RPMI7951 (cell line): ENCODE results near the gene ALPK1. TPM values are rescaled to one million over a fixed set of nuclear protein-coding genes. Genes with fewer than 3 reads are reported as not detected.
"Not testable (repeated sequence)": the region's sequence is repeated elsewhere in the genome, so short reads cannot be mapped to it uniquely, and the experiment has no call there.

Experiments
- DNase-seq: peaks from one replicate; pipeline ENCODE4 v3.0.0-alpha.2; 2012; ENCODE audit warnings: low read depth
- total RNA-seq: library from RNA; depleted of rRNA; stranded (reverse); fragments of >200 nt; shearing (Covaris generic); gene quantifications from 2 replicates; pipeline ENCODE4 v1.2.3, GENCODE V29; 2014

Gene ALPK1
- total RNA-seq, 1 experiment from 2014 or later = 8.5 TPM

DNA sequence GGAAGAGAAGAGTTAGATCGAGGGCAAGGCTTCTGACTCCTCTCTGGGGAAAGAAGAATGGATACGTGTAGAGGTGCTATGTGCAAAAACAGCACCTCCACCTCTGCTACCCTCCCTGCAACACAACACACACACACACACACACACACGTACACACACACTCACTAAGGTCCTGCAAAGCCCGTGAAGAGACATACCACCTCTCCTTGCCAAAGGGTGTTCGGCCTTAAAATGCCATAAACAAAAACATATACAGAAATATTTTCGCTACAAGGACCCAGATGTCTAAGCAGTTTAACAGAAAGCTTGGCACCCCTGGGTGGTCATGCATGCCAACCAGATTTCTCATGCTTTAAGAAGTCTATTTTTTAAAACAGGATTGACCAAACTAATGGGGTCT lies 13.0 kb upstream of the ALPK1 start:
- DNase-seq = peak; percentile 7

DNA sequence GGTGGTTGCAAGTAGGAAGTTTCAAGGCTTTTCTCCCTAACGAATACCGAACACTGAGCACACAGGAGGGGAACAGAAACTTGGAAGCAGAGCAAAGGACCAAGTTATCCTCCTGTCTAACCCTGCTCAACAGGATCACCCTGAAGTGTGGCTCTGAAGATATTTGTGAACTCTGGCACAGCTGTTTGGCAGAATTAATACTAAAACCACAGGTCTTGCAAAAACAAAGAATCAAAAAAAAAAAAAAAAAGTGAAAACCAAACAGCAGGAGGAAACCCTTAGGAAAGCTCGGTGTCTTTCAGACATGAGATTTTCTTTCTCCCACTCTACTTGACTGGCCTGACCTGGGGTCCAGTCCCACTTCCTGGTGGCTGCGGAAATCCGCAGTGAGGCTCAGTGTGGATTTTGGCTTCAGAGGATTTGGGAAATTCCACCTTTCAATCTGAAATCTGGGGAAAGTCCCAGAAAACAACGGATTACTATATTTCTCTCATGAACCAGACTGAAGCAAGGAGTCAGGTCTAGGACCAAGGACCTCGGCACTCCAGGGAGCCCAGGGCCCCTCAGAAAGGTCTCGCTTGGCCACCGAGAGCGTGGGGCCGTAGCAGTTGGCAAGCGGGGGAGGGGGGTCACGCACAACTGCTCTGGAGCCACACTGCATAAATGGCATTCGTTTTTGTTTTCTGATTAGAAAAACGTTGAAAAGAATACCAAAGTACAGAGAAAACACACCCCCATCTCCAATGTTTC lies 12.3 kb upstream of the ALPK1 start:
- peak; percentile 23 for DNase-seq

DNA sequence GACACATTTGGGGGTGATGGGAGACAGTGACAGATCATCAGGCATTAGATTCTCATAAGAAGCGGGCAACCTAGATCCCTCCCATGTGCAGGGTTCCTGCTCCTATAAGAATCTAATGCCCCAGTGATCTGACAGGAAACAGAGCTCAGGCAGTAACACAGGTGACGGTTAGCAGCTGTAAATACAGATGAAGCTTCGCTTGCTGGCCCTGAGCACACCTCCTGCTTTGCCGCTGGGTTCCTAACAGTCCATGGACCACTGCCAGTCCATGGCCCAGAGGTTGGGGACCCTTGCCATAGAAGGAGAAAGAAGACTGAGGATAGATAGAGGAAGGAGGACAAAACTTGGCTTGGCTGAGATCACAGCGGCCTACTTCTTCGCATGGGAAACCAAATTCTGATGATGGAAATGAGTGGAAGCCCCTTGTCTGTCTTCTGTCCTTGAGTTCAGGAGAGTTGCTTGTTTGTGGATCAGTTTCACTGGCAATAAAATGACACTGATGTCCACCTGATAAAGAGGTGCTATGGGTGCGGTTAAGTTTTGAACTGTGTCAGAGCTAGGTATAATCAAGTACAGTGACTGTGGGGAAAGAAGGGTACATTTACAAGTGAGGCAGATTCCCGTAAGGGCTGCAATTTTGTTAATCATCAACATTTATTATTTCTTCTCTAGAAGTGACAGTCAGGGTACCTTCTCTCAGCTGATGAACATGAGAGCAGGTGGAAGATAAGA lies 9.7 kb upstream of the ALPK1 start:
- no peak for DNase-seq

DNA sequence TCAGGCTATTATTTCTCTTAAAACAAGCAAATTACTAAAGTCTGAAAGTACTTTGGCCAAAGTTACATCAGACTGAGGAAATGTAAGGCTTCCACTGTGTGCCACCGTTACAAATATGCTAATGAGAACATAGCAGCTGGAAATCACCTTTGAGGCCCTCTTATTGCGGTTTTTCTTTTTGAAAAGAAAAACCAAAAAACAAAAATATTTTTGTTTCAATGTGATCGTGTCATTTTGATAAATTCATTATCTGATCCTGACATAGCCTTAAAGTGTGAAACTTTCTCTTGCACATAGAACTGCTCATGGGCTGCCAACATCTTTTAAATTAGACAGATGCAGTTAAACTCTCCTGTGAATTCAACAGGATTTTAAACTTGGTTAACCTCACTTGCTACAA lies 8.7 kb upstream of the ALPK1 start:
- DNase-seq = no peak

DNA sequence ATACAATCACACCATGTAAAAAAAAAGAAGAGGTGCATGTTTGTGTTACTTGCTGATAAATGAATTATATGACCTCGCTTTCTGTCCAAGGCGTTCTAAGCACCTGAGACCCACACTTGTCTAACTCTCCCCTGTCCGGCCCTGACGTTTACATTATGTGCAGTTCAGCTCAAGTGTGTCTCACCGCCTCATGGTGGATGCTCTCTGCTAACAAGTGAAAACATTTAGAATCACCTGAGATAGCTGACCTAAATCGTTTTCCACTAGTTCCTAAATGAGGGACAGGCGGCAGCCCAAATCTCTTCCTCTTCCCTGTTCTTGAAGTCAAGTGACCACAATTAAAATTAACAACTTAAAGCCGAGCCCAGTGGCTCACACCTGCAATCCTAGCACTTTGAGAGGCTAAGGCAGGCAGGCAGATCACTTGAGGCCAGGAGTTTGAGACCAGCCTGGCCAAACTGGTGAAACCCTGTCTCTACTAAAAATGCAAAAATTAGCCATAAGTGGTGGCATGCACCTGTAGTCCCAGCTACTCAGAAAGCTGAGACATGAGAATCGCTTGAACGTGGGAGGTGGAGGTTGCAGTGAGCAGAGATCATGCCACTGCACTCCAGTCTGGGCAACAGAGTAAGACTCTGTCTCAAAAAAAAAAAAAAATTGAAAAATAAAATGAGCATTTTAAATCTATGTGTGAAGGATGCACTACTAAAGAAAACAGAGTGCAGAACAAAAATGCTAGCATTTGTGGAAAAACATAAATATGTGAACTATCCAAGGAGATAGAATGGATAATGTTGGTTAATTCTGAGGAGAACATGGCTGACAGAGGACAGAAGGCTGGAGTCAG lies 7.5 kb upstream of the ALPK1 start:
- DNase-seq = no peak

DNA sequence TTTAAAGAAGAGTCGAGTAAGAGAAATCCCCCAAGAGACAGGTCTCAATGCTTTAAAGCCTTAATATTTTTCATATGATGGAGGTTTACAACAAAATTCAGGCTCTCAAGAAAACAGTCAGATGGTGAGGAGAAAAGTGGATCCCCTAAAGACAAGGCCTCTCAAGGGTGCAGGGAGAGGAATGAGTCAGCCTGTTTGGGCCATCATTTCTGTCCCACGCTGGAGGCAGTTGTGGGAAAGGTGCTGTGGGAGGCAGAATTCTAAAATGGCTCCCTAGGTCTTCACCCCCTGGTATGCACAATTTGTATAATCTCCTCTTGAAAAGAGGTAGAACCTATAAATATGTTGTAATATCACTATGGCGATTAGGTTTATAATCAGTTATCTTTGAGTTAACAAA lies 6.8 kb upstream of the ALPK1 start:
- DNase-seq = no peak

DNA sequence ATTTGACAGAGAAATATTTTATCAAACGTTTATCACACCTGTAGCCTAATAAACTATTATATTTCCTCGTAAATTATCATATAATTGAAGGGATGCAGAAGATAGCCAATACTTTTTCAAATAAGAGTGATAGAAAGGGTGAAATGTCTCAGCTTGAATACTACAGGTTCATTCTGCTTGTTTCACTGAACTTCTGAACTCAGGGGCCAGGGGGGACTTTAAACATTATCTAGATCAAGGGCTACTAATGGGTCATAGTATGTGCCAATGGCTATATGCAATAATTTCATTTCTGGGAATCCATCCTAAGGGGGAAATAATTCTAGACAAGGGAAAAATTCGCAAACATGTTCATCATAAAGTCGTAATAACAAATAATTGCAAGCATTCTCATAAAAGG lies 2.6 kb downstream of the ALPK1 start:
- DNase-seq = no peak

DNA sequence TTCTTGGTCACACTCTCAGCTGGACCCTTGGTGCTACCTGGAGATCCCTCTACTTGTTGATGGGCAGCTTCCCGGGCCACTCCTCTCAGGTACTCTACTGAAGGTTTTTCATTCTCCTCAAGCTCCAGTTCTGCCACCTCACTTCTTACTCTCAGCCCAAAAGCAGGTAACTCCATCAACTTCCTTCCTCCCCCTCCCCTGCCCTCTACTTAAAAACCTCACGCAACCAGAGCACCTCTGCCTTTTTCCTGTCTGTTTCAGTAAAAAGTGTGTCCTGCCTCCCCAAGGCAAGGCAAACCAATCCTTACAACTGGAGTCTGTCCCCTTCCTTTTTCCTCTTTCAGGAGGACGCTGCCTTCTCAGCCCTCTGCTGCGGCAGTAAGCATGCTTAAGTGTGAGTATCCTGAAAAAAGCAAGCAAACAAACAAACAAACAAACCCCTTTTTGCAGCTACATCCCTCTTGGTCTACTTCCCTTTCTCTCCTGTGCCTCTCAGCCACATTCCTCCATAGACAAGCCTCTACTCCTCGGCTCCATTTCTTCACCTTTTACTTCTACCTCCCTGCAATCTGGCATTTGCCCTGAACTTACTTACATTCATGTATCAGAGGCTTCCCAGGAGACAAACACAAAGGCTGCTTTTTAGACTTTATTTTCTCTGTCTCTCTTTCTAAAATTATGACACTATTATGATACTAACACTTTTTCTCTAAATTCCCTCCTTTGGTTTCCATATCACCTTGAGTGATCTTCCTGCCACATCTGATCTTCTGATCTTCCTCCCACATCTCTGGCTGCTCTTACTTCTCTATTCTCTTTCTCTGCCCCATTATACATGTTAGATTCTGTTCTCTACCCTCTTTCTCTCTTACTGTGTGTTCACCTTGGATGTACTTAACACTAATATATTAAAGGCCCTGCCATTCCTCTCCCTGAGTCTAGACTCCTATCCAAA lies 5.4 kb downstream of the ALPK1 start:
- DNase-seq = no peak

DNA sequence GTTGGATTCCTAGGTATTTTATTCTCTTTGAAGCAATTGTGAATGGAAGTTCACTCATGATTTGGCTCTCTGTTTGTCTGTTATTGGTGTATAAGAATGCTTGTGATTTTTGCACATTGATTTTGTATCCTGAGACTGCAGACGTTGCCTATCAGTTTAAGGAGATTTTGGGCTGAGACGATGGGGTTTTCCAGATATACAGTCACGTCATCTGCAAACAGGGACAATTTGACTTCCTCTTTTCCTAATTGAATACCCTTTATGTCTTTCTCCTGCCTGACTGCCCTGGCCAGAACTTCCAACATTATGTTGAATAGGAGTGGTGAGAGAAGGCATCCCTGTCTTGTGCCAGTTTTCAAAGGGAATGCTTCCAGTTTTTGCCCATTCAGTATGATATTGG lies 8.3 kb downstream of the ALPK1 start:
- DNase-seq = not testable (repeated sequence)

DNA sequence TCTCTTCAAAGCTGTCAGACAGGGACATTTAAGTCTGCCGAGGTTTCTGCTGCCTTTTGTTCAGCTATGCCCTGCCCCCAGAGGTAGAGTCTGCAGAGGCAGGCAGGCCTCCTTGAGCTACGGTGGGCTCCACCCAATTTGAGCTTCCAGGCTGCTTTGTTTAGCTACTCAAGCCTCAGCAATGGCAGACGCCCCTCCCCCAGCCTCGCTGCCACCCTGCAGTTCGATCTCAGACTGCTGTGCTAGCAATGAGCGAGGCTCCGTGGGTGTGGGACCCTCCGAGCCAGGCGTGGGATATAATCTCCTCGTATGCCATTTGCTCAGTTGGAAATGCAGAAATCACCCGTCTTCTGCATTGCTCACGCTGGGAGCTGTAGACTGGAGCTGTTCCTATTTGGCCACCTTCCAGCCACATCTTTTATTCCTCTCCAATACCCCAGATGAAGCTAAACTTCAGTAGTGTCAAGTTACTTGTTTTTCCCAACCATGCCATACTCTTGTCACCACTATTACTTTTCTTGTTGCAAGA lies 12.2 kb downstream of the ALPK1 start:
- not testable (repeated sequence) for DNase-seq

DNA sequence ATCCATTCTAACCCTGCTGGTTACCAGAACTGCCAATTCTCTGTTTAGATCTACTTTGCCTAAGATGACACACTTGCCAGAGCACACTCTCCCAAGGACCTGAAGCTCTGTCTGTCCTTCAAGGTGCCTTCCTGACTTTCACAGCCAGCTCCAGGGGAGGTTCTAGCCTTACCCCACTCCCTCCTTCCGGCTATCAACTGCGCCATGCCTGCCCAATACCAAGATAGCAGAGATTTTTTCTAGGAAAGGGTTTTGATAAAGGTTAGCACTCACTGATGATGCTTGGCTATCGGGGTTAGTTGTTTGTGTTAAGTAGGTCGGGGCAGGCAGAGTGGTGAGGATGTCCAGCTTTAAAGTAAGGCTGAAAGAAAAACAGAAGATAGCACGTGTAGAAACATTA lies 14.3 kb downstream of the ALPK1 start:
- DNase-seq = no peak

DNA sequence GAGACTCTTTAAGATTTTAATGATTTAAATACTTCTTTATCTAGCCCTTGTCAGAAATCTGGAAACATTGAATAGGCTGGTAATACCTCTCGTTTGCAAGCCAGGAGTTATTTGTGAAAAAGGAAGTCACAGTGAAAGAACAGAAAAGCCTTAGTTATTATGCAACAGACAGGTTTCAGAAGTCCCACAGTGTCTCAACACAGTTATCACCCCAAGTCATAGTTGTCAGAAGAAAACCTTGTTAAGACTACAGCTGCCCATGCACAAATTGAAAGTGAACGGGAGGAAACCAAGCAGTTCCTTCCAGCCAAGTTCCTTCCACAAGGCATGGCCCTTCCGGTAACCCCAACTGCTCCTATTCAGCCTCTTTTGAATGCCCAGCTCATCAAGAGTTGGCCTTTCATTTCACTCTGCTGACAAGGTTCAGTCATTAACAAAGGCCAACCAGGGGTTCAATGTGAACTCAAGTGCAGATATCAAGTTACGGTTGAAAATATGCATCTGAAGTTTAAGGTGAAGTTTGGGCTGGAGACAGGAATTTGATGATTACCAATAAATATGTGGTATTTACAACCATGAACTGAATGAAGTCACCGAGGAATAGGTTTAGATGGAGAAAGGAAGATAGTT lies 15.6 kb downstream of the ALPK1 start:
- DNase-seq = no peak

DNA sequence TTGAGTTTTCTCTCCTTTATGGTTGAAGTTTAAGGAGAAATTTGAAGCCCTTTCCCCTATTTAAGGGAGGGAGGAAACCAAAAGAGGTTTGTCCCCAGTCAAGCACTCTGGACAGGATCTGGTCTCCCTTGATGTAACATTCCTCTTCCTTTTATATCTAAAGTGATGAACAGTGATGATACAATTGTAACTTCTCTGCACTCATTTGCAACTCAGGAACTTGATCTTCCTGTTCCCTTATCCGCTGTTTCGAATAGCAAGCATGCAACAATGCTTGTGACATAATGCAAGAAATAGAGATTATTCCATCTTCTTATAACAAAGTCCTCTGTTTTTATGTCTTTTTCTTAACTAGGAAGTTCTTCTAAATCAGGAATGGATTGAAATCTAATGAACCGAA lies 18.3 kb downstream of the ALPK1 start:
- no peak for DNase-seq

DNA sequence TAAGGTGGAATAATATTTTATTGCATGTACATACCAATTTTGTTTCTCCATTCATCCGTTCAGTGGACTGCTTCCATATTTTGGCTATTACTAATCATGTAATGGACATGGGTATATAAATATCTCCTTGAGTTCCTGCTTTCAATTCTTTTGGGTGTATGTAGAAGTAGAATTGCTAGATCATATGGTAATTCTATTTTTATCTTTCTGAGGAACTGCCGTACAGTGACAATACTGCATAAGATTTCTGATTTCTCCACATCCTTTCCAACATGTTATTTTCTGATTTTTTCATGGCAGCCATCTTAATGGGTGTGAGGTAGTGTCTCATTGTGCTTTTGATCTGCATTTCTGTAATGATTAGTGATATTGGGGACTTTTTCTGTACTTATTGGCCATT lies 19.2 kb downstream of the ALPK1 start:
- DNase-seq = no peak

DNA sequence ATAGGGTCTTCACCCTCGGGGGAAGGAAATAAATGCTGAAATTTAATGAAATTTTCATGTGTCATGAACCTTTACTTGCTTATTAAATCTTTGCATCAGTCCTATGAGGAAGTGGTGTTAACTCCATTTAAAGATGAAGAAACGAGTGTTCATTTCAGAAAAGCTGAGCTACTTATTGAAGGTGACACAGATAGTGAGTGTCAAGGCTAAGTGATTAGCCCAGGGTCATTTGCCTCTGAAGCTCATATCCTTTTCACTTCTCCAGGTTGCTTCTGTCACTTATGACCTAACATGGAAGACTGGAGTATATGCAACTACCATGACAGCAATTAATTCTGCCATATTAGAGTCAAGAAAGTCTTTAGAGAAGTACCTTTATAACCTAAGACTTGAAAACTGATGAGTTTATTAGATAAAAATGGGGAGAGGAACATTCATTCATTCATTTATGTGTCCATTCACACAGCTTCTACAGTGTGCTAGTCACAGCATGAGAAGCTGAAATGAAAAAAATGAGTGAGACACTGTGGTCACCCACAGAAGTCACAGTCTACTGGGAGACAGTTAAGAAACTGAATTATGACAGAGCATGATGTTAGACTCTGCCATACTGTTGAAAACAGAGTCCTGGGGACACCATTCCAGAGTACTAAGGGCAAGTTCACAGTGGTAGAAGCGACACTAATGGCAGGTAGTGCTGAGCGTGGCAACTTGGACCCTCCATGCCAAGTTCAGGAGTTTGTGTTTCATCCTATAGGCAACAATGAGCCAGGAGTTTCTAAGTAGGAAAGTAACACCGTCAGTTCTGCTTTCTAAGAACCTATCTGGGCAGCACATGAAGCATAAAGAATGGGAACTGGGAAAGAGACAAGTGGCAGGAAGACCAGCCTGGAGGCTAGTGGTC lies 21.3 kb downstream of the ALPK1 start:
- no peak for DNase-seq

DNA sequence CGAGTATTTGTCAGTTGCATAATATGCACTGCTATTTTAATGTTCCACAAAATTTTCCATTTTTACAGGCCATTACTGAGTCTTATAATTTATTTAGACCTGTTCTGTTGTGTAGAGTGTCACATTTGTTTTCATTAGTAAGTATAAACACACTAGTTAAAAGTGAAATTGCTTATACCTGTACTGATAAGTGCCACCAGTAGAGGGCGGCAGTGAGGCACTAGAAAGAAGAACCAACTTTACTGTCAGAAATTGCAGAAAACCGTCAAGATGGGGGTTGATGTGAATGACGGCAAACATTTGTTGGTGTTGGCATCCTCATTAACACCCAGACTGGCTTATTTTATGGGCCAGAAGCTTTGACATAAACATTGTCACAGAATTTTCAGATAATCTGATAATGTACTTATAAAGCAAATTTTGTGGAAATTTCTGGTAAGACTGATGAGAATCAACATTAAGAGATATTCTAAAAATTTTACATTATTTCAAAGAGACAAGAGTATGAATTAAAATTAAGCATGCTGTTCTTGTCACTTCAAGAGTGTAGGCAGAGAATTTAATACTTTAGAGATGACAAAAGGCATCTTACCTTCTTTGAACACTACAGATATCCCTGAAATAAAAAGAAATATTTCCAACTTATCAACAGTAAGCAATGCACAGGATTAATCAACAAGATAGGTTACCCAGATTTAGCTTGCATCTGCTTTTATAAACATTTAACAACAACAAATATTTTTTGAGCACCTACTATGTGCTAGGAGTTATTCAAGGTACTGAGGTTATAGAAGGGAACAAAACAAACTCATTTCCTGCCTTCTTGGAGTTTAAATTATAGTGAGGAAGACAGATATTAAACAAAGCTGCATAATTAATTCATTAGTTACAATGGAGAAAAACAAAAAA lies 24.9 kb downstream of the ALPK1 start:
- peak; percentile 53 for DNase-seq

DNA sequence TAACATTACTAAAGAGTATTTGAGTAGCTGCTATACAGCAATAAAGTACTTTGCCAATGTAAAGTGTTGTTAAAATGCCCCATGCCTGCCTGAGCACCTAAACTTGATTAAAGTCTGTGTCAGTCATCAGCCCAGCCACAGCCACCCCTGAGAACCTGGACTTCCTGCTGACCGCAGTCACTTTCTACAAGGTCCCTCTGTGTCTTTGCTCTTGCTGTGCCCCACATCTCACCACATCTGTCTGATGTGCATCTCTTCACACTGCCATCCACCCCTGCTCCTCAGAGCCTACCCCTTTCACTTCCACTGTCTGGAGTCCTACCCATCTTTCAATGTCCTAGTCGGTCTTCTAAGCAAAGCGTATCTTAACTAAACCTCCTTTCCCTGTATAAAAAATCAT lies 25.7 kb downstream of the ALPK1 start:
- DNase-seq = no peak

DNA sequence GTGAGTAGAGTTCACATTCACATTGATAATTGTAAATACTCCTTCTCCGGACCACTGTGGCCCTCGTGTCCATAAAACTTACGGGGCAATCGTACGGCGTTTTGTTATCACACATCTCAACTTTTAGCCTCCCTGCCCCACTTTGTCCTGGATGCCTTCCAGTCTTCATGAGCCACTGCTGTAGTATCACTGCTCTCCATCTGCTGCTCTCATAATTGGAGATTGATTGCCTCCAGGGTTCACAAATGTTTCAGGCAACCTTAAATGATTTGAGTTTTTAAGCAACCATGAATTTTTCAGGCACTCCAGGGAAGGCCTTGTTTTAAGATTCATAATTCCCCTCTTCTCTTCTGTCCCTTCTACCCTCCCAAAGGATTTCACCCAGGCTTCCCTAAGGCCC lies 28.4 kb downstream of the ALPK1 start:
- no peak for DNase-seq
